ENCODE measurements around the gene SND1.

The SND1 gene

DNA sequence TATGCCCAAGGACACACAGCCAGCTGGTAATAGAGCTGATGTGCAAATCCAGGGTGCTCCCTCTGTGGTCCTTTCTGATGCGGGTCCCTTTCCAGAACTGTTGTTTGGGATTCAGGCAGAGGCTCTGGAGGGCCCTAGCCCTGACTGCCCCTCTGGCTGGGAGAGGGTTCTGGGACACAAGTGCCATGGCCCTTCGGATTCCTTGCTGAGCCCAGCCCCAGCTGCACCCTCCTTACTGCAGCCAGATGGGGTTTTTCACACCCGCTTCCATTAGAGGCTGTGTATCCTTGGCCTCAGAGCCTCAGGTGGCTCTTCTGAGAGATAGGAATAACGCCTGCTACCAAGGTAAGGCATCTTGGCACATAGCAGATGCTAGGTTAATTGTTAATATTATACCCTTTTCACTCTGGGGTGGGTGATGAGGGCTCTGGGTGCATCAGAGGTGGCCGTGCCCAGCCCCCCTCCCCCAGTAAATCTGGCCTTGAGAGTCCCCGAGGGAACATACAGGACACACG lies 469.0 kb downstream of the SND1 start:
- no peak for DNase-seq (ENCODE audit: low read depth)
- TF ChIP-seq, protein P1, sequence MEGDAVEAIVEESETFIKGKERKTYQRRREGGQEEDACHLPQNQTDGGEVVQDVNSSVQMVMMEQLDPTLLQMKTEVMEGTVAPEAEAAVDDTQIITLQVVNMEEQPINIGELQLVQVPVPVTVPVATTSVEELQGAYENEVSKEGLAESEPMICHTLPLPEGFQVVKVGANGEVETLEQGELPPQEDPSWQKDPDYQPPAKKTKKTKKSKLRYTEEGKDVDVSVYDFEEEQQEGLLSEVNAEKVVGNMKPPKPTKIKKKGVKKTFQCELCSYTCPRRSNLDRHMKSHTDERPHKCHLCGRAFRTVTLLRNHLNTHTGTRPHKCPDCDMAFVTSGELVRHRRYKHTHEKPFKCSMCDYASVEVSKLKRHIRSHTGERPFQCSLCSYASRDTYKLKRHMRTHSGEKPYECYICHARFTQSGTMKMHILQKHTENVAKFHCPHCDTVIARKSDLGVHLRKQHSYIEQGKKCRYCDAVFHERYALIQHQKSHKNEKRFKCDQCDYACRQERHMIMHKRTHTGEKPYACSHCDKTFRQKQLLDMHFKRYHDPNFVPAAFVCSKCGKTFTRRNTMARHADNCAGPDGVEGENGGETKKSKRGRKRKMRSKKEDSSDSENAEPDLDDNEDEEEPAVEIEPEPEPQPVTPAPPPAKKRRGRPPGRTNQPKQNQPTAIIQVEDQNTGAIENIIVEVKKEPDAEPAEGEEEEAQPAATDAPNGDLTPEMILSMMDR (IDR thresholded peaks at IDR 0.05; ENCODE audit: low read depth, low read length, missing control alignments): no peak
- H3K4me3 ChIP-seq (ENCODE audit: low read depth, low read length): no peak overlapping the region

DNA sequence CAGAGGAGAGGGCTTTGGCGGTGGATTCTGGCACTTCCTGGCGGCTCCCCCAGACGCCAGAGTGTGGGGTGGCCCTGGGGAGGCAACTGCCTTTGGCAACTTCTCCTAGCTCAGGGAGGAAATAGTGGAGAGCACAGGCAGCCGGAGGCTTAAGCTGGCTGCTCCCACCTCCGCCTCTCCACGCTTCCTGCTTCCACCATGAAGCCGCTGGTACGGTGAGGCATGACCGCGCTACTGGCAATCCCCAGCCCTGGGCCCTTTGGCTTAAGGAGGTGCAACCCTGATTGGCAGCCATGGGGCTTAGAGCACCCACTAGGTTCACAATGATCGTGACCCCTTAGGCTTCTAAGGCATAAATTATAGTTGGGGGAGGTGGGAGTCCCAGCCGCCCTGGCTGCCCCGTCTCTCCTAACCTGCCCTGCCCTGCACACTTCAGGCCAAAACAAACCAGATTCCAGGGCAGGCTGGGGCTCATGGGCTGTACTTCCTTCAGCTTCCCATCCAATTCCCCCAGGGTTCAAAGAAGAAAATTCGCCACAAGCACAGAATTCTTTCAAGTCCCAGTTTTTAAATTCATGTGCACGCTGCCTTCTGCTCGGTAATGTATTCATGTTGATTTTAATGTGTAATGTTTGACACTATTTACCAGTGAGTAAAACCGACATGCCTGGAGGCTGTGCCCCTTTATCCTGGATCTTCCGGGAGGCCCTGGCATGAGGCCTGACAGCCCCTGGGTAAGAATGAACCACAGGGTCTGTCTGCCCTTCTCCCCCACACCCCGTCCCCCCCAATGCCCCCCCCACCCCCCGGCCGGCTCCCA lies 469.9 kb downstream of the SND1 start:
- DNase-seq (ENCODE audit: low read depth): no peak

DNA sequence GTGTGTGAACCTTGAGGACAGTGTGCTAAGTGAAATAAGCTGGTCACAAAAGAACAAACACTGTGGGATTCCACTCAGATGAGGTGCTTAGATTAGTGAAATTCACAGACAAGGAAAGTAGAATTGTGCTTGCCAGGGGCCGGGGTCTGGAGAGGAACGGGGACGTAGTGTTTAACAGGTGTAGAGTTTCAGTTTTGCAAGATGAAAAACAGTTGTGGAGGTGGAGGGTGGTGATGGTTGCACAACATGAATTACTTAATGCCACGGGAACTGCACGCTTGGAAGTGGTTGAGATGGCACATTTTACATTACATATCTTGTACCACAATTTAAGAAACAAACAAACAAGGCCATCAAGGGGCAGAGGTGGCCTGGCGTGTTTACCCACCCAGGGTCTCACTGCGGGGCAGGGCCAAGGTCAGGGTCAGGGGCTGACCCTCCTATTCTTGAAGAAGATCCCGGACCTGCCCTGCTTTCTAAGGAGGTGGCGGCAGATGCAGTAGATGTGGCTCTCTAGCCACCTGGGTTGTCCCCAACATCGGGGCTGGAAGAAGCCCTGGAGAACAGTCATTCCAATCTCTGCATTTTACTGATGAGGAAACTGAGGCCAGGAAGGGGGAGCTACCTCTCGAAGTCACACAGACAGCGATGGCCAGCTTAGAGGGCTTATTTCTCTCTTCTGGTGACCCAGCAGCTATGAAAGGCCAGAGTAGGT lies 470.7 kb downstream of the SND1 start:
- no peak for DNase-seq (ENCODE audit: low read depth)
- TF ChIP-seq, protein P1 (IDR thresholded peaks at IDR 0.05; ENCODE audit: low read depth, low read length, missing control alignments): no peak
- no peak overlapping the region for H3K4me3 ChIP-seq (ENCODE audit: low read depth, low read length)

More for the DNA sequence above, 469.9 kb downstream of the SND1 start:
- no peak overlapping the region for H3K4me3 ChIP-seq (ENCODE audit: low read depth, low read length)
- TF ChIP-seq, protein P1 (IDR thresholded peaks at IDR 0.05; ENCODE audit: low read depth, low read length, missing control alignments): no peak

DNA sequence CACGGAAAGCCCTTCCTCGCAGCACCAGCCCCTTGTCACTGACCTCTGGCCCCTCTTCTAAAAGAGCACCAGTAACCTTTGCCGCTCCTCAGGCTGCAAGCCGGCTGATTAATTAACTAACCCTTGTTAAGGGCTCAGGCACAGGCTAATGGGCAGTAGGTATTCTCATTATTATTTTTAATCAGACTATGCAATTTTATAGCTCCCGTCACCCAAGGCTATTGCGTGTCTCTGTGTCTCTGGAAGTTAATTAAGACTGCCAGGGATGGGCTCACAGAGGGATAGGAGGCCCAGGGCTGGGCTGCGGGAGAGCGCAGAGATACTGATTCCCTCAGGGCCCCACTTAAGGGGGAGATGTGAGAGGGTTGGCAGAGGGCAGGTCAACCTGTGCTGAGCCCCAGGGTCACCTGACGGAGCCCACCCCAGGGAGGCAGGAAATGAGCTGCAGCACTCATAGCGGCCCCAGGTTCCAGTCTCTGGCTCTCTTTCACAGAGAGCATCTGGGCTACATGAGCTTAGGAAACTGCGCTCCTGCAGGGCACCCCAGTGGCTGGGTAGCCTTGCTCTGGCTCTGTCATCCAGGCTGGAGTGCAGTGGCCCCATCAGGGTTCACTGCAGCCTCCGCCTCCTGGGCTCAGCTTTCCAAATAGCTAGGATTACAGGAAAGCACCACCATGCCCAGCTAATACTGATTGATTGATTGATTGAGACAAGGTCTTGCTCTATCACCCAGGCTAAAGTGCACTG lies 471.5 kb downstream of the SND1 start:
- DNase-seq (ENCODE audit: low read depth): no peak
- H3K4me3 ChIP-seq (ENCODE audit: low read depth, low read length): no peak overlapping the region
- TF ChIP-seq, protein P1 (IDR thresholded peaks at IDR 0.05; ENCODE audit: low read depth, low read length, missing control alignments): no peak

DNA sequence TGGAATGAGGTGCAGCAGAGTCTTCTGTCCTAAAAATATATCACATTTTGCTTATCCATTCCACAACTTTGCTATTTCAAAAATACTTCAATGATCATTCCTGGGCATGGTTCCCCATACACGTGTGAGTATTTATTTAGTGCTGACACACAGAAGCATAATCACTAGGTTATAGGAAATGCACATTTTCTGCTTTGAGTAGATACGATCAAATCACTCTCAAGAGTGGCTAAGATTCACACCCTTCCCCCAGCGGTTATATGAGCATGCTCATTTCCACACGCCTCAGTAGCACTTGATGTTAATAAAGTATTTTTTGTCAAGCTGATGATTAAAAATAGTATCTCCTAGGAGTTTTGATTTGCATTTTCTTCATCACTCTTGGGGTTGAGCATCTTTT lies 472.8 kb downstream of the SND1 start:
- no peak overlapping the region for H3K4me3 ChIP-seq (ENCODE audit: low read depth, low read length)
- no peak for DNase-seq (ENCODE audit: low read depth)
- TF ChIP-seq, protein P1 (IDR thresholded peaks at IDR 0.05; ENCODE audit: low read depth, low read length, missing control alignments): no peak

DNA sequence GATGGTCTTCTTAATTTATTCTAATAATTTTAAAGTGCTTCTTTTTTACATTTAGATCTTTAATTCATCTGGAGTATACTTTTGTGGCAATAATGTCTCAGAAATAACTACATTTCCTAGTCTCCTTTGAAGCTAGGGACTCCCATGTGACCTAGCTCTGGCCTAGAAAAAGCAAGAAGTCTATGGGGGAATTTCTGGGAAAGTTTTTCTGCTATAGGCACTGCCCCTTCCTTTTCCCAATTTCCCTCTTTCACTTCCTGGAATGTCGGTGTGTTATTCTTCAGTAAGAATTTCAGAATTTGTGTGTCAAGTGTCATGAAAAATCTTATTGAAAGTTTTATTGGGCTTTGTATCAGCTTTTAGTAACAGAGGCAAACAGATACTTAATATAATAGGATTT lies 473.8 kb downstream of the SND1 start:
- TF ChIP-seq, protein P1 (IDR thresholded peaks at IDR 0.05; ENCODE audit: low read depth, low read length, missing control alignments): no peak
- no peak overlapping the region for H3K4me3 ChIP-seq (ENCODE audit: low read depth, low read length)
- no peak for DNase-seq (ENCODE audit: low read depth)

Data from GM12864 (cell line).